ENCODE data around the gene SLC25A21. TPM values are rescaled to one million over a fixed set of nuclear protein-coding genes. Genes with fewer than 3 reads are reported as not detected.

The SLC25A21 gene
- total RNA-seq, 4 donors from 2014 or later: 2.0 TPM; not detected in 3

GRCh38 chr14:36944307-36945010 lies 227.9 kb downstream of the SLC25A21 start:
- TF ChIP-seq POLR2AphosphoS5 (IDR thresholded peaks at IDR 0.05) (no peak), CTCF (IDR thresholded peaks at IDR 0.05) (no peak), POLR2A (IDR thresholded peaks at IDR 0.05) (no peak), EP300 (IDR thresholded peaks at IDR 0.05) (no peak)
- Histone ChIP-seq H3K27me3 (no peaks in the 10 kb centered on the region), H3K9me3 (no peaks in the 10 kb centered on the region), H3K4me3 (no peak overlapping the region), H3K27ac (peak overlapping the region; percentile 62), H3K4me1 (no peaks in the 10 kb centered on the region), H3K36me3 (no peaks in the 10 kb centered on the region)
- peak in 1 of 2 donors; percentile 60 for DNase-seq (ENCODE audit: low spot score in 2 of 2)
- 74% methylated on average over 5 of the region's 5 CpGs for WGBS

DNA sequence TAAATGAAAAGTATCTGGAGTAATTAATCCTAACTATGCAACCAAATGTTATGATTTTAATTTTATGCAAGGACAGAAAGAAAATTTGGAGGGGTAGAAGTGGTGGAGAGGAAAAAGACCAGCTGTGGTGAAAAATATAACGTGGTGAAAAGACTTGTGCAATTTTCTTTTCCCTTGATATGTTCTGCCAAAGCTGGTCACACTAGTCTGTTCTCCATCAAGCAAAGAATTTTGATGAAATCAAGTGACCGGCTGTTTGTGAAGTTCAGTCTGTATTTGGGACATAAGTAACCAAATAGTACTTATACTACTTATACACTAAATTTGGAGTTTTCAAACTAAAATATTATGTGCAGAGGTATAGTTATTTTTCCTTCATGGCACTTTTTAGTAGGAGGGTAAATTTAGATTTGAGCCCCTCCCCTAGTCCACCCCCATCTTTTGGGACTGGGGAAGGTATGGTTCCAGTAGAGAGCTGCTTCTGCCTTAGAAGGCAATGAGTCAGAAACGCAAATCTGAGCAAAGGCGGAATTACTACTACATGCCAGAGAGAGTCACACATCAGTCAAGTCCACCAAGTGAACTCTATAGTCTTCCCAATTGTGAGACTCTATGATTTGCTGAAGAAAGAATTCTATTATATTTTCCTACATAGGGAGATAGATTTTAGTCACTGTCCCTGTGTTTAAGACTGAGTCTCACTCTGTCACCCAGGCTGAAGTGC lies 229.7 kb downstream of the SLC25A21 start:
- no peak for TF ChIP-seq POLR2AphosphoS5 (IDR thresholded peaks at IDR 0.05)
- no peak for TF ChIP-seq POLR2A (IDR thresholded peaks at IDR 0.05)
- no peak for TF ChIP-seq EP300 (IDR thresholded peaks at IDR 0.05)
- TF ChIP-seq CTCF (IDR thresholded peaks at IDR 0.05): no peak
- Histone ChIP-seq H3K4me3 (no peak overlapping the region), H3K4me1 (no peaks in the 10 kb centered on the region), H3K9me3 (no peaks in the 10 kb centered on the region), H3K27me3 (no peaks in the 10 kb centered on the region), H3K36me3 (no peaks in the 10 kb centered on the region), H3K27ac (no peak overlapping the region)
- no peak for DNase-seq (ENCODE audit: low spot score in 2 of 2)
- WGBS: 73% methylated on average over 4 of the region's 4 CpGs

DNA sequence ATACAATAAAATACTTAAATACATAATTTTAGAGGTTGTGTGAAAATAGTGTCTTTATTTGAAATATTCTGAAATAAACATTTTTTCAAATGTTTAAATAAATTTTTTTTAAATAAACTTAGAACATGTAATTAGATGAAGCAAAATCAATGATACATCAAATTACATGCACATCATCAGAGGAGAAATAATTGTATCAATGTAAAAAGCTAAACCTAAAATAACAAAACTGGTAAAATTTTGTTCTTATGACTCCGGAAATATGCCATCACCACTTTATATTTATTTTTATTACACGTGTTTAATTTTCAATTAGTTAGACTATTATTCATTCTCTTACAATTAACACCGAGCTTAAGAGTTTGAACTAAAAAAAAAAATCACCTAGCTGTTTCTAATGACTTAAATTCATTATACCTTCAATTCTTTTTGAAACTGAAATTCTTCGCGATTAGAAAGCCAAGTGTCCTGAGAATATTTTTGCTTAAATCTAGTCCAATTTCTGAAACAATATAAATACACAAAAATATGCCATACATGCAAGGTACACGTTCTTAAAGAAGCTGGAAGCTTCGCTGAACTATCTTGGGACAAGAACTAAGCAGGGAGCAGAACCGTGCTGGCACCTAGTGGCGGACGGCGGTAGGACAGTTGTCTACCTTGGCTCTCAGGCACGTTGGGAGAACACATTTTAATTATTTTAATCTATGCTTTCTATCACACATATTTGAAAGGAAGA lies 230.5 kb downstream of the SLC25A21 start:
- no peaks in the 10 kb centered on the region for H3K36me3 ChIP-seq
- no peaks in the 10 kb centered on the region for H3K9me3 ChIP-seq
- H3K27me3 ChIP-seq: no peaks in the 10 kb centered on the region
- H3K27ac ChIP-seq: no peak overlapping the region
- no peak overlapping the region for H3K4me3 ChIP-seq
- DNase-seq (ENCODE audit: low spot score in 2 of 2): peak; percentile 75 to 78
- peak; percentile 69 to 91 for TF ChIP-seq CTCF (IDR thresholded peaks at IDR 0.05)
- no peak for TF ChIP-seq EP300 (IDR thresholded peaks at IDR 0.05)
- WGBS: 11% methylated on average over 12 of the region's 12 CpGs
- H3K4me1 ChIP-seq: no peaks in the 10 kb centered on the region

DNA sequence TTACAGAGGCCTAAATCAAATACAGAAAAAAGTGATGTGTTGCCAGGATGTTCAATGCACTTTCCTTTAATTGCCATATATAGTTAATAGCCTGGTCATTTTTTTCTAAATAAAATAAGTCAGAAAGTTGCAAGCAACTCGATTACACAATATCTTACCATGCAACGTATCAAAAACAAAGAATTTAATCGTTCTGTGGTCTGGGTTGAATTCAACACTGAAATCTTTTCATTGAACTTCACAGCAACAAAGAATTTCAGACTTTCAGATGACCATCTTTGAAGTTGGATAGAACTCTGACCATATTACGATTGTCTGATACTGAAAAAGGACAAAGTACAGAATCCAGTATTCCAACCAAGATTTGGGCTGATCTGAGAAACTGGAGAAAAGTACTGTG lies 231.9 kb downstream of the SLC25A21 start:
- Histone ChIP-seq H3K4me3 (no peak overlapping the region), H3K27ac (no peak overlapping the region), H3K9me3 (no peaks in the 10 kb centered on the region), H3K36me3 (no peaks in the 10 kb centered on the region), H3K4me1 (no peaks in the 10 kb centered on the region), H3K27me3 (no peaks in the 10 kb centered on the region)
- TF ChIP-seq EP300 (IDR thresholded peaks at IDR 0.05): no peak
- no peak for TF ChIP-seq POLR2AphosphoS5 (IDR thresholded peaks at IDR 0.05)
- no peak for TF ChIP-seq POLR2A (IDR thresholded peaks at IDR 0.05)
- TF ChIP-seq CTCF (IDR thresholded peaks at IDR 0.05): no peak
- DNase-seq (ENCODE audit: low spot score in 2 of 2): no peak
- 72% methylated on average over 4 of the region's 4 CpGs for WGBS

DNA sequence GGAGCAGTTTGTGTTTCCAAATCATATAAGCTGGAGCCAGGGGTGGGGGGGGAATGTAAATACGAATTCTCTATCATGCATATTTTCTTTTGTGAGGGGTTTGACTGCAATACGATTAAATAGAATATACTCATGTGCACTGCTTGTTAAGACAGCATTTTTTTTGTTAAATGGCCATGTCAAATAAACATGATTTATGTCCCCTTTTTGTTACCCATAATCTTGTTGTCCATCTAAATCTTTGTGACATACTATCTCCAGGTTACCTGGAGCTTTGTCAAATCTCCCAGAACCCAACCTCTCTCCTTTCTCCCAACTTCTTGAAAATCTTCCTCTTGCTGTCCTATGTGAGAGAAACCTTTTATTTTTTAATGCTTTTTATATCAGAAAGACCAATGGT lies 233.1 kb downstream of the SLC25A21 start:
- TF ChIP-seq POLR2A (IDR thresholded peaks at IDR 0.05) (no peak), EP300 (IDR thresholded peaks at IDR 0.05) (no peak), CTCF (IDR thresholded peaks at IDR 0.05) (no peak)
- Histone ChIP-seq H3K36me3 (no peaks in the 10 kb centered on the region), H3K27ac (no peak overlapping the region), H3K9me3 (no peaks in the 10 kb centered on the region), H3K4me3 (no peak overlapping the region), H3K4me1 (no peaks in the 10 kb centered on the region), H3K27me3 (no peaks in the 10 kb centered on the region)
- DNase-seq (ENCODE audit: low spot score in 2 of 2): no peak
- 88% methylated on average over 2 of the region's 2 CpGs for WGBS

Data from suprapubic skin (tissue), 4 donors.